ENCODE measurements around the gene SSBP4. TPM values are rescaled to one million over a fixed set of nuclear protein-coding genes. Genes with fewer than 3 reads are reported as not detected.

The SSBP4 gene
- total and polyA plus RNA-seq, 2 donors (not counting 3 experiments of a cell fraction or from before 2014, with no cell fraction given), result 89.6 to 151 TPM

- Histone ChIP-seq H3K9ac (replicated peaks; ENCODE audit: extremely low read depth, insufficient read depth, low read length) (no peak overlapping the region), H3K27ac (ENCODE audit: insufficient read depth, low read depth, low read length) (no peak overlapping the region), H3K79me2 (ENCODE audit: control insufficient read depth, insufficient read depth, low read length) (no peaks in the 10 kb centered on the region), H3K9me1 (replicated peaks; ENCODE audit: control insufficient read depth, extremely low read depth, insufficient read depth, low read length) (no peaks in the 10 kb centered on the region), H3K9me3 (replicated peaks; ENCODE audit: control insufficient read depth, insufficient read depth, low read length) (no peaks in the 10 kb centered on the region), H3K4me3 (replicated peaks in 1 of 3; ENCODE audit: insufficient read depth in 1 of 3, low read depth in 1 of 3, low read length in 3 of 3) (no peak overlapping the region), H3K4me2 (ENCODE audit: insufficient read depth, low read length) (no peak overlapping the region), H3K27me3 (ENCODE audit: control insufficient read depth in 2 of 2, insufficient read depth in 2 of 2, low read length in 2 of 2) (no peaks in the 10 kb centered on the region), H3K36me3 (ENCODE audit: control insufficient read depth in 2 of 2, extremely low read depth in 1 of 2, insufficient read depth in 2 of 2, low read length in 2 of 2) (peaks cover 4 to 57% of the 10 kb centered on the region in 2 experiments), H2AFZ (ENCODE audit: low read depth, low read length) (no peak overlapping the region), H4K20me1 (replicated peaks; ENCODE audit: control insufficient read depth, extremely low read depth, insufficient read depth, low read length) (no peaks in the 10 kb centered on the region), H3K4me1 (ENCODE audit: control insufficient read depth, extremely low read depth, insufficient read depth, low read length) (no peaks in the 10 kb centered on the region)
- intact Hi-C loops (cut with micrococcal nuclease), result no loop called here
- no TSS peak for BruUV-seq (replicated peaks)
- no peak for DNase-seq (ENCODE audit: low read depth, low spot score)
- CTCF ChIA-PET, result interaction anchor here (1.3 to 1.6 kb wide), 2 partner anchors 8 to 15 kb away, joined by 3 to 7 read pairs; no protein-coding TSS in a partner anchor
- dilution Hi-C loops (cut with MboI; ENCODE audit: extremely low pct_ligation_motif_present, low sequenced_read_pairs), result no loop called here
- no peak for FAIRE-seq
- POLR2A ChIA-PET, result no interaction called here
- TF ChIP-seq EZH2 (IDR thresholded peaks at IDR 0.05; ENCODE audit: borderline replicate concordance, low read depth, low read length, severe bottlenecking) (no peak), GATA2 (IDR thresholded peaks at IDR 0.05; ENCODE audit: insufficient read depth, insufficient read length, low read depth, low read length) (no peak), MAX (IDR thresholded peaks at IDR 0.05; ENCODE audit: insufficient read depth, insufficient read length) (no peak), FOS (IDR thresholded peaks at IDR 0.05; ENCODE audit: borderline replicate concordance, insufficient read depth, low read length) (no peak), POLR2A (IDR thresholded peaks at IDR 0.05; ENCODE audit: low read depth, low read length) (no peak), MYC (IDR thresholded peaks at IDR 0.05; ENCODE audit: low read depth, low read length) (no peak), POLR2AphosphoS5 (IDR thresholded peaks at IDR 0.05; ENCODE audit: insufficient read depth, low read depth, low read length) (no peak), JUN (IDR thresholded peaks at IDR 0.05; ENCODE audit: borderline replicate concordance, insufficient read depth, insufficient read length, low read depth) (no peak), CTCF (IDR thresholded peaks at IDR 0.05; ENCODE audit: extremely low read depth in 1 of 2, insufficient read depth in 1 of 2, low read depth in 1 of 2, low read length in 2 of 2) (no peak)
Measured at GRCh38 chr19:18446145-18446810, 27.1 kb downstream of the SSBP4 start.
